A549 (cell line): ENCODE measurements around the gene TMEM140. TPM values are rescaled to one million over a fixed set of nuclear protein-coding genes. Genes with fewer than 3 reads are reported as not detected.

Experiments
- ATAC-seq, 2 experiments: fragments of 200-7000 bp in 1 of 2; fragments of >200 bp in 1 of 2; cut with Nextera tagmentation in 1 of 2; cut with Tn5 transposase in 1 of 2; 3 replicates each; pipeline versions ENCODE4 v1.8.0 to v1.9.1; 2018 to 2020; ENCODE audit warnings: mild to moderate bottlenecking in 1 of 2, moderate library complexity in 1 of 2
- CTCF ChIA-PET: fragments of 300-600 bp; sonication (Branson Sonifier 250); formaldehyde crosslinking; extraction: SDS; loops from one replicate; lab custom pipeline; 2021; ENCODE audit warnings: antibody characterized with exemption, inconsistent platforms; lab: Yijun Ruan, JAX
- POLR2A ChIA-PET: fragments of 350-600 bp; formaldehyde crosslinking; extraction: SDS; loops from one replicate; lab custom pipeline; 2021; ENCODE audit warnings: antibody characterized with exemption, inconsistent platforms; lab: Yijun Ruan, JAX
- DNase-seq, 2 experiments: peaks; one replicate each; pipeline versions ENCODE4 v3.0.0 to v3.0.0-alpha.2; 2011 to 2016; ENCODE audit warnings: low read depth in 1 of 2, low spot score in 1 of 2
- FAIRE-seq: peaks from 2 replicates; lab custom pipeline; 2011; peaks lifted over from hg19 to GRCh38; lab: Jason Lieb, UNC
- H3K27ac ChIP-seq, 2 experiments: fragments of >200 bp; sonication (Bioruptor Twin); formaldehyde crosslinking; 3 replicates each; pipeline ENCODE4 v1.5.1; 2016 to 2017
- H3K4me1 ChIP-seq: fragments of >200 bp; sonication (Bioruptor Twin); formaldehyde crosslinking; 3 replicates; pipeline ENCODE4 v1.6.1; 2016
- H3K4me2 ChIP-seq: fragments of >200 bp; sonication (Bioruptor Twin); formaldehyde crosslinking; 3 replicates; pipeline ENCODE4 v1.6.1; 2016
- H3K4me3 ChIP-seq: fragments of >200 bp; sonication (Bioruptor Twin); formaldehyde crosslinking; 3 replicates; pipeline ENCODE4 v1.5.1; 2016
- H3K9me3 ChIP-seq: fragments of >200 bp; sonication (Bioruptor Twin); formaldehyde crosslinking; 3 replicates; pipeline ENCODE4 v1.6.1; 2016
- CBX2 ChIP-seq: fragments of 200-600 bp; sonication (generic); IDR thresholded peaks from 2 replicates; pipeline ENCODE4 v1.6.1; 2016; ENCODE audit warnings: low read depth, mild to moderate bottlenecking, borderline replicate concordance
- CBX8 ChIP-seq: fragments of 200-600 bp; sonication (generic); IDR thresholded peaks from 2 replicates; pipeline ENCODE4 v1.6.1; 2016
- CHD2 ChIP-seq: fragments of 150-350 bp; IDR thresholded peaks from 2 replicates; pipeline ENCODE4 v1.6.1; 2014; ENCODE audit warnings: low read length; ENCODE audit not compliant: partially characterized antibody
- EHF ChIP-seq: fragments of 250-450 bp; sonication (Bioruptor Pico); IDR thresholded peaks from 2 replicates; pipeline ENCODE4 v1.5.0; 2020; ENCODE audit warnings: mild to moderate bottlenecking
- ESRRA ChIP-seq: fragments of 150-350 bp; IDR thresholded peaks from 2 replicates; pipeline ENCODE4 v1.6.1; 2014; ENCODE audit warnings: mild to moderate bottlenecking, low read length, borderline replicate concordance
- FOSB ChIP-seq: fragments of 250-450 bp; sonication (Bioruptor Pico); IDR thresholded peaks from 2 replicates; pipeline ENCODE4 v1.5.0; 2020; ENCODE audit warnings: mild to moderate bottlenecking, moderate library complexity
- GATA3 ChIP-seq: IDR thresholded peaks from 2 replicates; pipeline ENCODE4 v1.6.1; 2012; ENCODE audit warnings: borderline replicate concordance
- HEYL ChIP-seq: fragments of 250-450 bp; sonication (Bioruptor Pico); IDR thresholded peaks from 2 replicates; pipeline ENCODE4 v1.8.0; 2021; ENCODE audit warnings: mild to moderate bottlenecking, moderate library complexity
- HOXA7 ChIP-seq: fragments of 250-450 bp; sonication (Bioruptor Pico); IDR thresholded peaks from 2 replicates; pipeline ENCODE4 v1.5.0; 2020; ENCODE audit warnings: mild to moderate bottlenecking, moderate library complexity
- HOXB13 ChIP-seq: fragments of 250-450 bp; sonication (Bioruptor Pico); IDR thresholded peaks from 2 replicates; pipeline ENCODE4 v1.5.0; 2020; ENCODE audit warnings: low read depth, mild to moderate bottlenecking, moderate library complexity
- JUN ChIP-seq, 2 experiments: fragments of >200 bp; sonication (Bioruptor Twin); formaldehyde crosslinking; IDR thresholded peaks; 2 replicates in 1 of 2; 3 replicates in 1 of 2; pipeline ENCODE4 v1.6.1; 2016 to 2017
- MAZ ChIP-seq: fragments of 150-350 bp; IDR thresholded peaks from 2 replicates; pipeline ENCODE4 v1.6.1; 2014; ENCODE audit warnings: antibody characterized with exemption, low read depth, low read length, borderline replicate concordance
- NFE2L2 ChIP-seq: fragments of 150-350 bp; conservative IDR thresholded peaks from 2 replicates; pipeline ENCODE4 v1.6.1; 2014; ENCODE audit warnings: low read length
- NR3C1 ChIP-seq: fragments of >200 bp; sonication (Bioruptor Twin); formaldehyde crosslinking; IDR thresholded peaks from 3 replicates; pipeline ENCODE4 v1.6.1; 2017
- POLR2A ChIP-seq: IDR thresholded peaks from 2 replicates; pipeline ENCODE4 v1.6.1; 2012; ENCODE audit warnings: mild to moderate bottlenecking, low read length
- POLR2AphosphoS2 ChIP-seq: conservative IDR thresholded peaks from 2 replicates; pipeline ENCODE4 v1.6.1; 2012; ENCODE audit warnings: low read length, improper control_type of control experiment, inconsistent platforms
- RARB ChIP-seq: fragments of 250-450 bp; sonication (Bioruptor Pico); IDR thresholded peaks from 2 replicates; pipeline ENCODE4 v1.8.0; 2021; ENCODE audit warnings: mild to moderate bottlenecking, moderate library complexity
- RCOR1 ChIP-seq: fragments of 150-350 bp; IDR thresholded peaks from 2 replicates; pipeline ENCODE4 v1.6.1; 2014; ENCODE audit warnings: antibody characterized with exemption, low read length, low read depth
- RFX5 ChIP-seq: fragments of 450-650 bp; IDR thresholded peaks from 2 replicates; pipeline ENCODE4 v1.7.1; 2014; ENCODE audit warnings: antibody characterized with exemption, mild to moderate bottlenecking, moderate library complexity
- RNF2 ChIP-seq: fragments of 200-600 bp; sonication (generic); IDR thresholded peaks from 2 replicates; pipeline ENCODE4 v1.6.1; 2016; ENCODE audit warnings: low read depth, mild to moderate bottlenecking, antibody characterized with exemption, moderate library complexity, borderline replicate concordance
- TP53 ChIP-seq: fragments of 250-450 bp; sonication (Bioruptor Pico); IDR thresholded peaks from 2 replicates; pipeline ENCODE4 v1.5.0; 2021; ENCODE audit warnings: mild to moderate bottlenecking, moderate library complexity
- ZNF302 ChIP-seq: fragments of 250-450 bp; sonication (Bioruptor Pico); IDR thresholded peaks from 2 replicates; pipeline ENCODE4 v1.9.0; 2021; ENCODE audit warnings: inconsistent platforms, mild to moderate bottlenecking, moderate library complexity
- WGBS: methylation state at CpG from one replicate; pipeline ENCODE4 v1.1.6; 2017; ENCODE audit errors: missing lambda C conversion rate; 5-methylcytosine and 5-hydroxymethylcytosine counted together
- polyA plus RNA-seq, 4 experiments: library from polyadenylated mRNA; depleted of rRNA in 3 of 4; stranded (reverse); fragments of >200 nt; fragmentation: RNase III in 1 of 4; extraction: RNeasy Plus Mini Kit Qiagen cat#74134 plus additional on column Dnase treatment in 1 of 4; gene quantifications; 2 replicates in 3 of 4; 3 replicates in 1 of 4; pipeline ENCODE4 v1.2.3, GENCODE V29; 2011 to 2017
- TF ChIP-seq, protein P1 (sequence below): fragments of 150-350 bp; IDR thresholded peaks from 2 replicates; pipeline ENCODE4 v1.6.1; 2014; ENCODE audit warnings: low read depth, mild to moderate bottlenecking, low read length
- TF ChIP-seq, protein P2 (sequence below): fragments of 450-650 bp; IDR thresholded peaks from 2 replicates; pipeline ENCODE4 v1.6.1; 2014; ENCODE audit warnings: antibody characterized with exemption
- TF ChIP-seq, protein P3 (sequence below): fragments of 250-450 bp; sonication (Bioruptor Pico); IDR thresholded peaks from 2 replicates; pipeline ENCODE4 v1.5.0; 2021; ENCODE audit warnings: mild to moderate bottlenecking, moderate library complexity, borderline replicate concordance
- TF ChIP-seq, protein P4 (sequence below): fragments of >200 bp; sonication (Bioruptor Twin); formaldehyde crosslinking; IDR thresholded peaks from 3 replicates; pipeline ENCODE4 v1.5.1; 2016

Gene TMEM140
- polyA plus RNA-seq, 2 of the 4 experiments (the other 2 are of a cell fraction), result 0.72 to 0.87 TPM

DNA sequence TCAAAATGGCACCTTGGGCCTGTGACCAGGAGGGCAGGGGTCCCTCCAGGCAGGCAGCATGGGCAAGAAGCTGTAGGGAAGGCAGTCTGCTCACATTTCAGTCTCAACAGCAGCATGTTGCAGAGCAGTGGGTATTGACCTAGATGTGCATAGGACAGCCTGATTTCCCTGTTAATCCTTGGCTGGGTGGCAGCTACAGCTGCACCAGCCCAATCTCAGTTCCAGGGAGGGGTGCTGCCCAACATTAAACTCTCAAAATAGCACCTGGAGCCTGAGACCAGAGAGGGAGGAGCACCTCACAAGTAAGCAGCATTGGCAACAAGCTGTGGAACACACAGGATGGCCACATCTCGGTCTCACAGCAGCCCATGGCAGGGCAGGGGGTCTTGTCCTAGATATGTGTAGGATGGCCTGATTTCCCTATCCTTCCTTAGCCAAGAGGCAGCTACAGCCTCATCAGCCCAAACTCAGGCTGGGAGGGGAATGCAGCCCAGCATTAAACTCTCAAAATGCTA, 10.3 kb downstream of the TMEM140 start:
- no peak for FAIRE-seq
- no peak overlapping the region for H3K4me3 ChIP-seq
- no peak overlapping the region for H3K4me2 ChIP-seq
- TF ChIP-seq CBX8 (no peak), NFE2L2 (no peak), FOSB (CRISPR knock-in tag) (no peak), TP53 (no peak), ESRRA (no peak), RCOR1 (no peak), HEYL (CRISPR knock-in tag) (no peak), ZNF302 (CRISPR knock-in tag) (no peak), MAZ (no peak), POLR2AphosphoS2 (no peak), POLR2A (no peak), RNF2 (no peak), RFX5 (no peak)
- TF ChIP-seq, protein P1, sequence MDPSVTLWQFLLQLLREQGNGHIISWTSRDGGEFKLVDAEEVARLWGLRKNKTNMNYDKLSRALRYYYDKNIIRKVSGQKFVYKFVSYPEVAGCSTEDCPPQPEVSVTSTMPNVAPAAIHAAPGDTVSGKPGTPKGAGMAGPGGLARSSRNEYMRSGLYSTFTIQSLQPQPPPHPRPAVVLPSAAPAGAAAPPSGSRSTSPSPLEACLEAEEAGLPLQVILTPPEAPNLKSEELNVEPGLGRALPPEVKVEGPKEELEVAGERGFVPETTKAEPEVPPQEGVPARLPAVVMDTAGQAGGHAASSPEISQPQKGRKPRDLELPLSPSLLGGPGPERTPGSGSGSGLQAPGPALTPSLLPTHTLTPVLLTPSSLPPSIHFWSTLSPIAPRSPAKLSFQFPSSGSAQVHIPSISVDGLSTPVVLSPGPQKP, result no peak
- TF ChIP-seq, protein P2, sequence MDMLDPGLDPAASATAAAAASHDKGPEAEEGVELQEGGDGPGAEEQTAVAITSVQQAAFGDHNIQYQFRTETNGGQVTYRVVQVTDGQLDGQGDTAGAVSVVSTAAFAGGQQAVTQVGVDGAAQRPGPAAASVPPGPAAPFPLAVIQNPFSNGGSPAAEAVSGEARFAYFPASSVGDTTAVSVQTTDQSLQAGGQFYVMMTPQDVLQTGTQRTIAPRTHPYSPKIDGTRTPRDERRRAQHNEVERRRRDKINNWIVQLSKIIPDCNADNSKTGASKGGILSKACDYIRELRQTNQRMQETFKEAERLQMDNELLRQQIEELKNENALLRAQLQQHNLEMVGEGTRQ, result no peak
- WGBS, result 83% methylated on average over 1 of the region's 1 CpG
- DNase-seq, result no peak
- peaks cover 17% of the 10 kb centered on the region for H3K4me1 ChIP-seq
- CTCF ChIA-PET, result interaction anchor here (0.6 to 4.5 kb wide), 3 partner anchors 10 to 17 kb away, joined by 3 to 31 read pairs (median 5); partner anchors contain the start of genes CYREN and TMEM140
- POLR2A ChIA-PET, result no interaction called here
- ATAC-seq, result no peak
- H3K9me3 ChIP-seq, result peaks cover 45% of the 10 kb centered on the region
- no peak overlapping the region for H3K27ac ChIP-seq

DNA sequence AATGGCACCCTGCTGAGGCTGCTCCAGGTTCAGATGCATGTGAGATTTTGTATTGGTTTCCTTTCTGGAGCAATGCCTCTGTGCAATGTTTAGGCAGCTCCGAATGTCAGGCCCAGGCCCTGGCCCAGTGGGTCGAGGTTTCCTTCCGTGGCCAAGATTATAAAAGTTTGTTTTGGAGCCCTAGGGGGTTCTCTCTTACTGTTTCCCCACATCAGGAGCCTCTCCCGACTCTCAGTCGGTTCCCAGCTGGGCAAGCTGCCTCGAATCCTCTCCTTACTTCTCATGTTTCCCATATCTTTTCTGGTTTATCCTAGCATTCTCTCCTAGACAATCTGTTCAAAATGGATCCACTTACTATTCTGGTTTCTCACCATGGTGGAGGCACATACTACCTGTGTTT, 11.0 kb downstream of the TMEM140 start:
- Histone ChIP-seq H3K4me1 (peaks cover 17% of the 10 kb centered on the region), H3K27ac (no peak overlapping the region), H3K4me3 (no peak overlapping the region), H3K9me3 (peaks cover 45% of the 10 kb centered on the region), H3K4me2 (no peak overlapping the region)
- no peak for FAIRE-seq
- ChIA-PET CTCF (interaction anchor here (4.5 kb wide), 1 partner anchor 11 kb away, joined by 31 read pairs; the partner anchor contains the start of gene CYREN), POLR2A (no interaction called here)
- TF ChIP-seq, protein P3, sequence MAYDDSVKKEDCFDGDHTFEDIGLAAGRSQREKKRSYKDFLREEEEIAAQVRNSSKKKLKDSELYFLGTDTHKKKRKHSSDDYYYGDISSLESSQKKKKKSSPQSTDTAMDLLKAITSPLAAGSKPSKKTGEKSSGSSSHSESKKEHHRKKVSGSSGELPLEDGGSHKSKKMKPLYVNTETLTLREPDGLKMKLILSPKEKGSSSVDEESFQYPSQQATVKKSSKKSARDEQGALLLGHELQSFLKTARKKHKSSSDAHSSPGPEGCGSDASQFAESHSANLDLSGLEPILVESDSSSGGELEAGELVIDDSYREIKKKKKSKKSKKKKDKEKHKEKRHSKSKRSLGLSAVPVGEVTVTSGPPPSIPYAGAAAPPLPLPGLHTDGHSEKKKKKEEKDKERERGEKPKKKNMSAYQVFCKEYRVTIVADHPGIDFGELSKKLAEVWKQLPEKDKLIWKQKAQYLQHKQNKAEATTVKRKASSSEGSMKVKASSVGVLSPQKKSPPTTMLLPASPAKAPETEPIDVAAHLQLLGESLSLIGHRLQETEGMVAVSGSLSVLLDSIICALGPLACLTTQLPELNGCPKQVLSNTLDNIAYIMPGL (CRISPR knock-in tag), result no peak
- DNase-seq, result no peak
- 87% methylated on average over 6 of the region's 6 CpGs for WGBS
- ATAC-seq, result no peak

DNA sequence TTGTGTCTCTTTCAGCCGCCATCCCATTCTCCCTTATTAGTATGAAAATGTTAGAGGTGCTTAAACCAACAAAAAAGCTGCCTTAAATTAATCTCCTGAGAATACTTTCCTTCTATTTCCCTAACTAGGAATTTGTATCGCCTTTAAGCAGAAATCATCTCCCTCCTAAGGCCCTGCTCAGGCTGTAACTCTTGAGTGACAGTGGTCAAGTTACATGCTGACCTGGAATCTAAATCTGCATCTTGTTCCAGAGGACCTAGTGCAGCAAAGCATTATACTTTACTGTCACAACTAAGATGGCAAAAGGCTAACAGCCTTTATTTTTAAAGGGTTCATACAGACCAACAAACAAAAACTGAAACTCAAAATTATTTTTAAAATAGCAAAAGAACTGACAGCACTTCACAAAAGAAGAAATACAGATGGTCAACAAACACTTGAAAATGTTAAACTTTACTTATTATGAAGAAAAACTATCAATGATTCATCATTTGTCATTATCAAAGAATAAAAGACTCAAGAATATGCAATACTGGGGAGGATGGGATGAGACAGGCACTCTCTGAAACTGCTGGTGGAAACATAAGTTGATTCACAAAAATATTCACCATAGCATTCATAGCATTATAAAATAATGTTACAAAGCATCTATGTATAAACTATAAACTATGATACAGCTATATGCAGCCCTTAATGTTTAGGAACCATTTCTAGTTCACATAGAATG, 11.7 kb downstream of the TMEM140 start:
- no peak for ATAC-seq
- Histone ChIP-seq H3K4me3 (no peak overlapping the region), H3K9me3 (peaks cover 45% of the 10 kb centered on the region), H3K4me1 (peaks cover 17% of the 10 kb centered on the region), H3K4me2 (peak overlapping the region; percentile 53), H3K27ac (peak overlapping the region; percentile 73 to 75)
- no peak for FAIRE-seq
- ChIA-PET CTCF (interaction anchor here (2.1 to 4.5 kb wide), 2 partner anchors 8 to 10 kb away, joined by 4 to 31 read pairs; partner anchors contain the start of gene CYREN), POLR2A (no interaction called here)
- DNase-seq, result no peak
- WGBS, result 93% methylated on average over 2 of the region's 2 CpGs
- TF ChIP-seq HEYL (CRISPR knock-in tag), result no peak
- no peak for TF ChIP-seq GATA3
- TF ChIP-seq RARB, result no peak
- TF ChIP-seq, protein P1, result no peak
- no peak for TF ChIP-seq JUN (IDR thresholded peaks at IDR 0.05)
- TF ChIP-seq HOXB13 (CRISPR knock-in tag), result no peak
- no peak for TF ChIP-seq HOXA7 (CRISPR knock-in tag)
- TF ChIP-seq CBX2, result no peak
- TF ChIP-seq EHF (CRISPR knock-in tag), result no peak
- no peak for TF ChIP-seq CHD2
- TF ChIP-seq RCOR1, result no peak
- TF ChIP-seq CBX8, result no peak
- TF ChIP-seq, protein P4, sequence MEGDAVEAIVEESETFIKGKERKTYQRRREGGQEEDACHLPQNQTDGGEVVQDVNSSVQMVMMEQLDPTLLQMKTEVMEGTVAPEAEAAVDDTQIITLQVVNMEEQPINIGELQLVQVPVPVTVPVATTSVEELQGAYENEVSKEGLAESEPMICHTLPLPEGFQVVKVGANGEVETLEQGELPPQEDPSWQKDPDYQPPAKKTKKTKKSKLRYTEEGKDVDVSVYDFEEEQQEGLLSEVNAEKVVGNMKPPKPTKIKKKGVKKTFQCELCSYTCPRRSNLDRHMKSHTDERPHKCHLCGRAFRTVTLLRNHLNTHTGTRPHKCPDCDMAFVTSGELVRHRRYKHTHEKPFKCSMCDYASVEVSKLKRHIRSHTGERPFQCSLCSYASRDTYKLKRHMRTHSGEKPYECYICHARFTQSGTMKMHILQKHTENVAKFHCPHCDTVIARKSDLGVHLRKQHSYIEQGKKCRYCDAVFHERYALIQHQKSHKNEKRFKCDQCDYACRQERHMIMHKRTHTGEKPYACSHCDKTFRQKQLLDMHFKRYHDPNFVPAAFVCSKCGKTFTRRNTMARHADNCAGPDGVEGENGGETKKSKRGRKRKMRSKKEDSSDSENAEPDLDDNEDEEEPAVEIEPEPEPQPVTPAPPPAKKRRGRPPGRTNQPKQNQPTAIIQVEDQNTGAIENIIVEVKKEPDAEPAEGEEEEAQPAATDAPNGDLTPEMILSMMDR, result no peak
- no peak for TF ChIP-seq POLR2A
- no peak for TF ChIP-seq NR3C1
- no peak for TF ChIP-seq RNF2
